Neutrophil (primary cell): ENCODE results near the gene SLC34A1.

ENCODE experiments used
- H3K27ac ChIP-seq: fragments of 200-600 bp; sonication (generic); 2 replicates; pipeline ENCODE4 v1.5.1; 2016; ENCODE audit warnings: mild to moderate bottlenecking, moderate library complexity
- H3K27me3 ChIP-seq: fragments of 200-600 bp; sonication (generic); 2 replicates; pipeline ENCODE4 v1.6.0; 2016; ENCODE audit warnings: mild to moderate bottlenecking
- H3K36me3 ChIP-seq: fragments of 200-600 bp; sonication (generic); 2 replicates; pipeline ENCODE4 v1.5.1; 2017
- H3K4me1 ChIP-seq, 2 experiments: fragments of 200-600 bp in 1 of 2; sonication (generic) in 1 of 2; 1 replicate in 1 of 2; 2 replicates in 1 of 2; pipeline versions ENCODE4 v1.5.1 to v1.6.1; 2013 to 2016; ENCODE audit warnings: low read depth in 1 of 2, low read length in 1 of 2, mild to moderate bottlenecking in 1 of 2, moderate library complexity in 1 of 2; ENCODE audit not compliant: control insufficient read depth in 1 of 2, insufficient read depth in 1 of 2
- H3K4me3 ChIP-seq, 2 experiments: fragments of 200-600 bp in 1 of 2; sonication (generic) in 1 of 2; 1 replicate in 1 of 2; 2 replicates in 1 of 2; pipeline ENCODE4 v1.5.1; 2013 to 2016; ENCODE audit warnings: low read depth in 1 of 2, low read length in 1 of 2, mild to moderate bottlenecking in 1 of 2, moderate library complexity in 1 of 2
- H3K9me3 ChIP-seq: fragments of 200-600 bp; sonication (generic); 2 replicates; pipeline ENCODE4 v1.5.1; 2016
- TF ChIP-seq, protein P1 (sequence below): fragments of 200-600 bp; sonication (generic); IDR thresholded peaks from 2 replicates; pipeline ENCODE4 v1.5.1; 2016; ENCODE audit warnings: antibody characterized with exemption

The SLC34A1 gene

GRCh38 chr5:177392765-177393164 is 8.5 kb downstream of the SLC34A1 start:
- no peaks in the 10 kb centered on the region for H3K36me3 ChIP-seq
- no peak overlapping the region for H3K4me3 ChIP-seq
- peaks cover 2% of the 10 kb centered on the region for H3K27me3 ChIP-seq
- H3K27ac ChIP-seq, result peak overlapping the region; percentile 69
- TF ChIP-seq, protein P1, sequence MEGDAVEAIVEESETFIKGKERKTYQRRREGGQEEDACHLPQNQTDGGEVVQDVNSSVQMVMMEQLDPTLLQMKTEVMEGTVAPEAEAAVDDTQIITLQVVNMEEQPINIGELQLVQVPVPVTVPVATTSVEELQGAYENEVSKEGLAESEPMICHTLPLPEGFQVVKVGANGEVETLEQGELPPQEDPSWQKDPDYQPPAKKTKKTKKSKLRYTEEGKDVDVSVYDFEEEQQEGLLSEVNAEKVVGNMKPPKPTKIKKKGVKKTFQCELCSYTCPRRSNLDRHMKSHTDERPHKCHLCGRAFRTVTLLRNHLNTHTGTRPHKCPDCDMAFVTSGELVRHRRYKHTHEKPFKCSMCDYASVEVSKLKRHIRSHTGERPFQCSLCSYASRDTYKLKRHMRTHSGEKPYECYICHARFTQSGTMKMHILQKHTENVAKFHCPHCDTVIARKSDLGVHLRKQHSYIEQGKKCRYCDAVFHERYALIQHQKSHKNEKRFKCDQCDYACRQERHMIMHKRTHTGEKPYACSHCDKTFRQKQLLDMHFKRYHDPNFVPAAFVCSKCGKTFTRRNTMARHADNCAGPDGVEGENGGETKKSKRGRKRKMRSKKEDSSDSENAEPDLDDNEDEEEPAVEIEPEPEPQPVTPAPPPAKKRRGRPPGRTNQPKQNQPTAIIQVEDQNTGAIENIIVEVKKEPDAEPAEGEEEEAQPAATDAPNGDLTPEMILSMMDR, result no peak
- peaks cover 46 to 56% of the 10 kb centered on the region in 2 experiments for H3K4me1 ChIP-seq
- H3K9me3 ChIP-seq, result no peaks in the 10 kb centered on the region

- TF ChIP-seq, protein P1, result no peak
- Histone ChIP-seq H3K36me3 (no peaks in the 10 kb centered on the region), H3K4me3 (no peak overlapping the region), H3K4me1 (peaks cover 45 to 51% of the 10 kb centered on the region in 2 experiments), H3K27me3 (peaks cover 7% of the 10 kb centered on the region), H3K9me3 (no peaks in the 10 kb centered on the region), H3K27ac (peak overlapping the region; percentile 69)
These were observed 9.1 kb downstream of the SLC34A1 start for GRCh38 chr5:177393206-177393765.

GRCh38 chr5:177393990-177394389 is 9.8 kb downstream of the SLC34A1 start:
- H3K4me1 ChIP-seq, result peaks cover 38 to 44% of the 10 kb centered on the region in 2 experiments
- peaks cover 14% of the 10 kb centered on the region for H3K27me3 ChIP-seq

GRCh38 chr5:177396078-177396477 is 11.8 kb downstream of the SLC34A1 start:
- Histone ChIP-seq H3K27ac (no peak overlapping the region), H3K4me1 (peaks cover 21 to 24% of the 10 kb centered on the region in 2 experiments), H3K4me3 (no peak overlapping the region), H3K36me3 (no peaks in the 10 kb centered on the region), H3K27me3 (peaks cover 35% of the 10 kb centered on the region), H3K9me3 (no peaks in the 10 kb centered on the region)
- TF ChIP-seq, protein P1, result no peak

More at GRCh38 chr5:177393990-177394389, 9.8 kb downstream of the SLC34A1 start:
- TF ChIP-seq, protein P1, result no peak
- H3K27ac ChIP-seq, result peak overlapping the region; percentile 69
- H3K9me3 ChIP-seq, result no peaks in the 10 kb centered on the region
- no peak overlapping the region for H3K4me3 ChIP-seq
- no peaks in the 10 kb centered on the region for H3K36me3 ChIP-seq

DNA sequence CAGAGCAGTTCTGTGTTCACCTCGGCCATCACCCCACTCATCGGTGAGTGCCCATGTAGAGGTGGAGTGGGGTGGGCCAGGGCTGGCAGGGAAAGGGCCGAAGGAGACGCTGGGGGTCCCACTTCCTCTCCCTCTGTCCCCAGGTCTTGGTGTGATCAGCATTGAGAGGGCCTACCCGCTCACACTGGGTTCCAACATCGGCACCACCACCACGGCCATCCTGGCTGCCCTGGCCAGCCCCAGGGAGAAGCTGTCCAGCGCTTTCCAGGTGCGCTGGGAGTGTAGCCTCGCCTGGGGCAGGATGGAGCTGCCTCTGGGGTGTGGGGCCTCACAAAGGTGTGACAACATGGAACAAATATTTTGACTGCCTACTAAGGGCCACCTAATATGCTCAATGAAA is 12.6 kb downstream of the SLC34A1 start:
- Histone ChIP-seq H3K36me3 (no peaks in the 10 kb centered on the region), H3K9me3 (no peaks in the 10 kb centered on the region), H3K4me1 (peaks cover 21 to 26% of the 10 kb centered on the region in 2 experiments), H3K27me3 (peaks cover 43% of the 10 kb centered on the region), H3K4me3 (no peak overlapping the region), H3K27ac (no peak overlapping the region)
- TF ChIP-seq, protein P1, result no peak
